HL-60/S4 treated with retinoic acid at 250 ng/mL for 4 days and 3 days (cell line): Measurements from ENCODE around the gene ATG10.

ENCODE experiments used
- in situ Hi-C: fragments of 300-500 bp; cut with MboI; formaldehyde crosslinking; loops from 2 replicates; pipeline ENCODE4 v1.7.0; 2022; ENCODE audit warnings: low sequenced_read_pairs

The ATG10 gene

GRCh38 chr5:82160948-82161347 is 189.1 kb downstream of the ATG10 start:
- in situ Hi-C loops = no loop called here

- in situ Hi-C loops = no loop called here
These were observed 190.8 kb downstream of the ATG10 start for GRCh38 chr5:82162573-82162972.

GRCh38 chr5:82163452-82164175 is 191.8 kb downstream of the ATG10 start:
- in situ Hi-C loops = no loop called here

GRCh38 chr5:82164176-82164976 is 192.6 kb downstream of the ATG10 start:
- in situ Hi-C loops = no loop called here

GRCh38 chr5:82164977-82165713 is 193.3 kb downstream of the ATG10 start:
- in situ Hi-C loops = no loop called here

- in situ Hi-C loops = no loop called here
These were observed 194.1 kb downstream of the ATG10 start for GRCh38 chr5:82165740-82166530.

- in situ Hi-C loops = no loop called here
These were observed 195.6 kb downstream of the ATG10 start for GRCh38 chr5:82167372-82167935.

- in situ Hi-C loops = no loop called here
These were observed 196.5 kb downstream of the ATG10 start for GRCh38 chr5:82168294-82168693.

GRCh38 chr5:82169892-82170291 is 198.1 kb downstream of the ATG10 start:
- in situ Hi-C loops = no loop called here

- in situ Hi-C loops = no loop called here
These were observed 202.5 kb downstream of the ATG10 start for GRCh38 chr5:82174128-82174918.

GRCh38 chr5:82174919-82175219 is 203.0 kb downstream of the ATG10 start:
- in situ Hi-C loops = no loop called here

GRCh38 chr5:82176115-82176814 is 204.4 kb downstream of the ATG10 start:
- in situ Hi-C loops = no loop called here

- in situ Hi-C loops = no loop called here
These were observed 206.6 kb downstream of the ATG10 start for GRCh38 chr5:82178378-82178777.

- in situ Hi-C loops = no loop called here
These were observed 210.8 kb downstream of the ATG10 start for GRCh38 chr5:82182662-82183061.

- in situ Hi-C loops = no loop called here
These were observed 212.0 kb downstream of the ATG10 start for GRCh38 chr5:82183828-82184227.

- in situ Hi-C loops = no loop called here
These were observed 214.0 kb downstream of the ATG10 start for GRCh38 chr5:82185851-82186250.

- in situ Hi-C loops = no loop called here
These were observed 225.7 kb downstream of the ATG10 start for GRCh38 chr5:82197550-82197949.

GRCh38 chr5:82204567-82204966 is 232.7 kb downstream of the ATG10 start:
- in situ Hi-C loops = no loop called here

GRCh38 chr5:82205005-82205404 is 233.2 kb downstream of the ATG10 start:
- in situ Hi-C loops = no loop called here
